Upper lobe of right lung (tissue), 1 donor: Measurements from ENCODE around the gene GLIS2. TPM values are rescaled to one million over a fixed set of nuclear protein-coding genes. Genes with fewer than 3 reads are reported as not detected.
A peak's percentile ranks its signal among the peaks of the same experiment; 100 is the strongest.

Source experiments
- ATAC-seq: fragments of 200-7000 bp; cut with Tn5 transposase; one replicate; pipeline ENCODE4 v1.9.1; 2020; ENCODE audit warnings: mild to moderate bottlenecking, moderate library complexity
- DNase-seq: peaks from one replicate; pipeline ENCODE4 v3.0.0-alpha.2; 2020
- H3K27ac ChIP-seq: fragments of 200-600 bp; one replicate; pipeline ENCODE4 v1.8.0; 2022
- H3K27me3 ChIP-seq: fragments of 200-600 bp; one replicate; pipeline ENCODE4 v1.8.0; 2022; ENCODE audit warnings: mild to moderate bottlenecking
- H3K36me3 ChIP-seq: fragments of 200-600 bp; one replicate; pipeline ENCODE4 v1.8.0; 2022
- H3K4me1 ChIP-seq: fragments of 200-600 bp; one replicate; pipeline ENCODE4 v1.8.0; 2022
- H3K4me3 ChIP-seq: fragments of 200-600 bp; one replicate; pipeline ENCODE4 v1.8.0; 2022; ENCODE audit warnings: mild to moderate bottlenecking
- H3K9me3 ChIP-seq: fragments of 200-600 bp; one replicate; pipeline ENCODE4 v1.8.0; 2022
- CTCF ChIP-seq: fragments of 200-600 bp; IDR thresholded peaks from one replicate; pipeline ENCODE4 v1.8.0; 2022; ENCODE audit warnings: antibody characterized with exemption
- intact Hi-C: fragments of 100-400 bp; cut with DNase I; formaldehyde crosslinking; loops from one replicate; pipeline ENCODE4 v1.11.0; 2022
- total RNA-seq: library from RNA; stranded (reverse); fragmentation: NEBNext Ultra II Directional; extraction: Animal tissue kit (Norgen Biotek cat#: 25700); gene quantifications from one replicate; pipeline ENCODE4 v1.2.1, GENCODE V29; 2021
- donor health status: DM: no; HTN: yes; CAD: no; lungs with severe emphysema.

GLIS2 gene
- total RNA-seq, 1 donor from 2014 or later: 34.1 TPM

DNA sequence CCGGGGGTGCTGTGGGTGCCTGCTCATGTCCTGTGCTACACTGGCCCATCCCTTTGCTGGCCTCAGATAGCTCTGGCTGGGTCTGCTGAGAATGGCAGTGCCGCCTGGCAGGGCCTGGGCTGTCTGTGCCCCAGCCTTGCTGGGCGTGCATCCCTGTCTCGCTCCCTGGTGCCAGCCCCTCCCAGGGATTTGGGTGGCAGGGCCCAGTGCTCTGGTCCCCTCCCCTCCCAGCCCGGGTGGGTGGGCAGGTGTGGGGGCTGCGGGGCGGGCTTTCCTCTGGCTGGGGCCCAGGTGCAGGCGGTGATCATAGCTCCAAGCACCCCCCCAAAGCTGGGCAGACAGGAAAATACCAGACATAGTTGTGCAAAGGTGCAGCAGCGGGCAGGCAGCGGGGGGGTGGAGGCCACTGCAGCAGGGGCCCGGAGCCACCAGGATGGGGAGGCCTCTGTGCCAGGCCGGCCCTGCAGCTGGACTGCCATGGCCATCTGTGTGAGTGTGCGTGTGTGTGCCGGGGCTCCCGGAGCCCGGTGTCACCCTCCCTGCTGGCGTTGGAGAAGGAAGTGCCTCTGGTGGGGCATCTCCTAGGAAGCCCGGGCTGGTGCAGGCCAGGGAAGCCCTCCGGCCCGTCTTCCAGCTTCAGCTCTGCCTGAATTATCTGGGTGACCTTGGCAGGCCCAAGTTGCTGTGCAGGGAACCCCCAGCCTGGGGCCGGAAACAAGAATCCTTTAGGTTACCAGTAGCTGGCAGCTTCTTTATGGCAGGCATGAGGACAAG is 7.4 kb downstream of the GLIS2 start:
- Histone ChIP-seq H3K27me3 (no peaks in the 10 kb centered on the region), H3K9me3 (no peaks in the 10 kb centered on the region), H3K4me3 (no peak overlapping the region), H3K4me1 (peaks cover 70% of the 10 kb centered on the region), H3K27ac (peak overlapping the region; percentile 83), H3K36me3 (no peaks in the 10 kb centered on the region)
- intact Hi-C loops: no loop called here
- no peak for TF ChIP-seq CTCF
- DNase-seq (peak; percentile 78), ATAC-seq (peak; percentile 65)

DNA sequence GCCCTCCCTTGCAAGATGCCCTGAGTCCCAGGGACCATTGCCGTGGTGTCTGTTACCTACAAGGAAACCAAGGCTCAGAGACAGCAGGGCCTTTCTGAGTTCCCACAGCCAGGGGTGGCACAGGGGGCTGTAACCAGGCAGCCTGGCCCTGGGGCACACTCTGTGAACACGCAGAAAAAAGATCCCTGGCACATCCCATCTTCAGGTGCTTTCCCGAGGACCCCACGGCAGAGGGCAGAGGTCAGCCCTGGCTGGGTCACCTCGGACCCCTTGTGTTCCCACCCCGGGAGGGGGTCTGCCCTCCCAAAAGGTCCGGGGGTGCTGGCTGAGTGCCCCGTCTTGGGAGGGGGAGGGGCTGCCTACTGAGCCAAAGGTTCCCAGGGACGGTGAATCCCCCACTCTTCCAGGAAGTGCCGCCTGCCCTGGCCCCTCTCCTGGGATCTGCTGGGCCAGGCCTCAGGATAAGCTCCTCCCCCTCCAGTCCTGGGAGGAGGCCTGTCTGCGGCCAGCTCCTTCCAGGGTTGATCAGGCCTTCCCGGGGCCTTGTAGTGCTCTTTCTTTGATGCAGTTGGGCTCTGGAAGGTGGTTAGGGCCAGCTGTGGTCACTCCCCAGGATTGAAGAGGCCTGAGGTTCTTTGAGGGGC is 8.1 kb downstream of the GLIS2 start:
- Histone ChIP-seq H3K4me1 (peaks cover 74% of the 10 kb centered on the region), H3K9me3 (no peaks in the 10 kb centered on the region), H3K36me3 (no peaks in the 10 kb centered on the region), H3K27me3 (no peaks in the 10 kb centered on the region), H3K27ac (peak overlapping the region; percentile 83), H3K4me3 (no peak overlapping the region)
- ATAC-seq: peak; percentile 56
- TF ChIP-seq CTCF: no peak
- intact Hi-C loops: no loop called here
- peak; percentile 81 for DNase-seq

DNA sequence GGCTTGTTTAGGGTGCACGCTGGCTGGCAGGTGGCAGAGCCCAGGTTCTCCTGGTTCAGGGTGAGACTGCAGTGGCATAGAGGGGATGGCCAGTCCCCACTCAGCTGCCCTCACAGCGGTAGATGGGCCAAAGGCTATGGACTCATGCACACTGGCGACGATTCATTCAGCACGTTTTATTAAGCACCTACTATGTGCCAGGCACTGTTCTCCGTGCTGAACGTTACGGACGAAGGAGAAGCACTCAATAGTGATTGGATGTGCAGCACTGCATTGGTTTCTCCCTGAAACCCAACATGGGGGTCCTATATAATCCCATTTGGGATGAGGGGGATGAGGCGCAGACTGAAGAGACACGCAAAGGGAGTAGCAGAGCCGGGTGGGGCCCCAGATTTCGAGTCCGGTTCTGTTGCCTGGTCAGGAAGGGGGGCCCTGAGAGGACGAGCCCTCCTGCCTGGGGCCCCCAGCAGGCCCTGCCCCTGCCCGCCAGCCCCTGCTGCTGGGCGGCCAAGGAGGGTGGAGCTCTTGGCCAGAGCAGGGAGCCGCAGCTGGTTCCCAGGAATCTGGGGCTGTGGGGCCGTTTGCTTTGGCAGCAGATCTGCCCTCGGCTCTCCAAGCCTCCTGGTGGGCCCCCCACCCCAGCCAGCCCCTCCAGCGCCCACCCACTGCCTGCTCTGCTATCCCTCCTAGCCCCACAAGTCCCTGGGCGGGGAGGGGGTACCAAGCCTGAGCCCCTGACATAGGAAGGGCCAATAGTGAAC is 8.8 kb downstream of the GLIS2 start:
- DNase-seq: no peak

DNA sequence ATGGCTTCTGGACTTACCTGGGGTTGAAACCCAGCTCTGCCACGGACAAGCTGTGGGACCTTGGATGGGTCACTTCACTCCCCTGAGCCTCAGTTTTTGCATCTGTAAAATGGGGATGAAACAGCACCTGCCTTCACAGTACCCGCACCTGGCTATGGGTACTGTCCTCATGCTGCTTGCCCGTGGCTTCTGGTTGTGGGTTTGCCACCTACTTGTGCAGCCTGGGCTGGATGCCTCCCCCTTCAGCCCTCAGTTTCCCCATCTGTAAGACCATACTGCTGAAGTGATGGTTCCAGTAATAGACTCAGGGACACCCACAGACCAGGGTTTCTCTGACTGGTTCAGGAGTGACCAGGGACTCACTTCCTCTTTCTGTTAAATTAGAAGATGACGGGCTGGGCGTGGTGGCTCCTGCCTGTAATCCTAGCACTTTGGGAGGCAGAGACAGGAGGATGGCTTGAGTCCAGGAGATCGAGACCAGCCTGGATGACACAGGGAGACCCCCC is 9.4 kb downstream of the GLIS2 start:
- Histone ChIP-seq H3K4me3 (no peak overlapping the region), H3K36me3 (no peaks in the 10 kb centered on the region), H3K27ac (peak overlapping the region; percentile 83), H3K27me3 (no peaks in the 10 kb centered on the region), H3K9me3 (no peaks in the 10 kb centered on the region), H3K4me1 (peaks cover 71% of the 10 kb centered on the region)
- intact Hi-C loops: loop anchor here (5.0 kb wide), 1 partner anchor 33 kb away; no protein-coding TSS in a partner anchor
- TF ChIP-seq CTCF: no peak
- ATAC-seq: no peak
- no peak for DNase-seq

More for the DNA sequence above, 8.8 kb downstream of the GLIS2 start:
- Histone ChIP-seq H3K4me3 (no peak overlapping the region), H3K27me3 (no peaks in the 10 kb centered on the region), H3K27ac (peak overlapping the region; percentile 83), H3K36me3 (no peaks in the 10 kb centered on the region), H3K4me1 (peaks cover 75% of the 10 kb centered on the region), H3K9me3 (no peaks in the 10 kb centered on the region)
- no peak for TF ChIP-seq CTCF
- intact Hi-C loops: loop anchor here (5.0 kb wide), 1 partner anchor 32 kb away; no protein-coding TSS in a partner anchor
- ATAC-seq: no peak

- no peaks in the 10 kb centered on the region for H3K9me3 ChIP-seq
- H3K4me1 ChIP-seq: peaks cover 63% of the 10 kb centered on the region
These were observed 11.6 kb downstream of the GLIS2 start for GRCh38 chr16:4327386-4328045.

More at GRCh38 chr16:4327386-4328045, 11.6 kb downstream of the GLIS2 start:
- intact Hi-C loops: loop anchor here (5.0 kb wide), 1 partner anchor 35 kb away; no protein-coding TSS in a partner anchor
- peak; percentile 68 for DNase-seq
- Histone ChIP-seq H3K36me3 (peaks cover under 1% of the 10 kb centered on the region), H3K27ac (peak overlapping the region; percentile 78), H3K27me3 (no peaks in the 10 kb centered on the region), H3K4me3 (peak overlapping the region; percentile 40)
- no peak for TF ChIP-seq CTCF
- ATAC-seq: no peak
